HG03135 (cell line): ENCODE results near the gene PFAS.
"Not testable (repeated sequence)": the region's sequence is repeated elsewhere in the genome, so short reads cannot be mapped to it uniquely, and the experiment has no call there.

Experiments
- ATAC-seq: cut with Tn5 transposase; IDR thresholded peaks from one replicate; pipeline ENCODE4 v1.9.1; 2021; ENCODE audit warnings: mild to moderate bottlenecking, moderate library complexity; ENCODE audit not compliant: unreplicated experiment

The PFAS gene

DNA sequence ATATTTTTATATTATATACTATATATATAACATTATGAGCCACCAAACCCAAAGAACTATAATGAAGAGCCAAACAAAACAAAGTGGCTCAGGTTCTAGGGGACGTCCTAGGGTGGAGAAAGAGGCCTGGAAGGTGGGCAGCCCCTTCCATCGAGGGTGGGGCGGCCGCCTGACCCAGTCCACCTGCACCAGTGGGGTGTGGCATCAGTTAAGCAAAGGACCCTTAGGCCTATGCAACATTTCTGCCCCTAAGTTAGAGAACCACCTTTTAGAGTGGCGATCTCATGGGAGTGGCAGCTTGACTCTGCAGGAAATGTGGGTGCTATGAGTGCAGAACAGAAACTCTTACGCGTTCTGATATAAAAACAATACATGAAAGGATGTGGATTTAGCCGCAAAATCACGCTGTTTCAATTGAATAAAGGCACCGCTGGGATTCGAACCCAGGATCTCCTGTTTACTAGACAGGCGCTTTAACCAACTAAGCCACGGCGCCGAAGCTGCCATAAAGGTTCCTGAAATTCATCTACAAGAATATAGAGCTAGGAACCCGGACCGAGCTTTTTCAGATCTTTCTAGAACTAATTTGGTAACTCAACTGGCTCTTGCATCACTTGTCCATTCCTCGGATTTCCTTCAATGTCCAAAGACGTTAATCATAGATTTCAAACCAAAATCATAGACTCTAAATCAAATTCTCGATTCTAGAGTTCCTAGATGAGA, 23.1 kb upstream of the PFAS start:
- ATAC-seq = no peak

DNA sequence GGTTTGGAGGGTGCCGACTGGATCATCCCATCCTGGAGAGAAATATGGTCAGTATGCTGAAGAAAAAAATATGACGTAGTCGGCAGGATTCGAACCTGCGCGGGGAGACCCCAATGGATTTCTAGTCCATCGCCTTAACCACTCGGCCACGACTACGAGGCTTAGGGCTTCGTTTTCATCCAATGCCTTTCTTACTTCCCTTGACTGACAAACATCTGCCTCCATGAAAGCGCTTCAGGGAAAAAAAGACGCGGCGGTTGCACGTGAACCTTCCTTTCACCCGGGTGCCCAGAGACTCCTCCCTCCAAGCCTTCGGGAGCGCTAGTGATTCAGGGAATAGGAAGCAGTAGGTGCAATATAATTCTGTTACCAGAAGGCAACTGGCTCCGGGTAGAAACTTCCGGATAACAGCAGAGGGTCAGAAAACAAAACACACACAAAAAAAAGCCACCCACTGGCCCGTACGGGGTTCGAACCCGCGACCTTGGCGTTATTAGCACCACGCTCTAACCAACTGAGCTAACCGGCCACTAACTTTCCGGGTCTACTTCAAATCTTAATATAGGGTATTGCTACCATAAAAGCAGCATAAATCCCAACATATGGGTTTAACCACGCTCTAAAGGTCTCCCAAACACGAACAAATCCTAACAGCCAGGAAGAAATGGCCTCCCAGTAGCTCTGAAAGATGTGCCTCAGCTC, 22.4 kb upstream of the PFAS start:
- no peak for ATAC-seq

DNA sequence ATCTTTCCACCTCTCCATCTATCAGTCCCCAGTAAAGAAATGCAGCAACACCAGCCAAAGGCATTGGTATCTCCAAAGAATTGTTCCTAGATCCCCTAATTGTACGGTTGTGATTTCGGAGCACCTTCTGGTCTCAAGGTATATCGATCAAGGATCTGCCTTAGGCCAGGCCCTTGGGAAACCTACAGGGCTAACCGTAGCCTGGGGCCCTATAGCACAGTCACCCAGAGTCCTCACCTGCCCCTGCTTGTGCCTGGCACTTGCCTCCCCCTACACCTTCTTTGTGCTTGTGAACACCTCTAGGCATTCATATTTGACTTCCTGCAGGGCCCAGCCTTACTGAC, 21.9 kb upstream of the PFAS start:
- no peak for ATAC-seq

DNA sequence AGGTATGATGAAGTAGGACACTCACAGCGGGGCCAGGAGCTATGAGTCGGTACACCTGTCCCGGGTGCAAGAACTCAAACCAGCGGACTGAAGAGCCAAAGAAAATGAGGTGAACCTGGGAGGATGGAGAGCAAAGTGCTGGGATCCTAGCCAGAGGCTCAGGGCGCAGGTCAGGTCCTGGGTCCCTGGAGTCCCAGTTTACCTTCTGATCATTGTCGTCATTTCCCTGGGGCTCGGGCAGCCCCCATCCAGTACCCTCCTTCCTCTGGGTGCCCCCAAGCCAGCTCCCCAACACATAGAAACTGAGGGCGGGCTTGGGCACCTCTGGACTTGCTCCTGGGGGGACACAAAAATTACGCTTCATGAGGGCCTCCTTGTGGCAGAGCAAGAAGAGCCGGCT, 17.4 kb upstream of the PFAS start:
- no peak for ATAC-seq

DNA sequence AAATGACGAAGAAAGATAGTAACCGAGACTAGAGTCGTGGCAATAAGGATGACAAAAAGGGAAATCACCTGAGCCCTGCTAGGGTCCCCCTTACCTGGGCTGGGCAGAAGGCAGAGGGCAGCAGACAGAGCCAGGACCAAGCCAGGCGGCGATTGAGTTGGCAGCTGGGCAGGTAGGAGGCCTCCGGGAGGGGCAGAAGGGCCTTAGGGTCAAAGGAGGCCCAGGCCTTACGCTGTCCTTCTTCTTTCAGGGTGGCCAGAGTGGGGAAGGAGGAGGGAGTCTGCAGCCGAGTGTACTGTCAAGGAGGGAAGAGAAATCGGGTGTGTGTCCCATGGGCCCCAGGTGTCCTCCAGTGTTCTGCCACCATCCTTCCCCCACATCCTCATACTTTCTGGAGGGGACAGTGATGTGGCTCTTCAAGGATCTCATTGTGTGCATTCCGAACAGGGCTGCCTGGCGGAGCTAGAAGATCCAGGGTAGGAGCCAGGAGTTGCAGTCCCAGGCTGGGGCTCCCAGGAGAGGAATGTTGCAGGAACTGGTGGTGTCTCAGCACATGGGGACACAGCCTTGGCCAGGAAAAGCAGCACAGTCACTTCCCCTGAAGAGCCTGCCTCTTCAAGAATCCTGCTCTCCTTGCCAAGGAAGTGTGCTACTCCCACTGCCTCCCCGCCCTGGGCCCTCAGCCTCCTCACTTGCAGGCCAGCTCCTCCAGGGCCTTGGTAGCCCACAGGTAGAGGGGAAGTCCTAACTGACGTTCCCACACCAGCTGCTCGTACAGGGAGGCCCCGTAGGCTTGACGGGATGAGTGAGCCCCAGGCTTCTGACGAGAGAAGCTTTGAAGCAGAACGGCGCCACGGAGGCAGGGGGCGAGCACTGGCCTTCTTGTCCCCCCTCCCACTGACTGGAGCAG, 14.5 kb upstream of the PFAS start:
- ATAC-seq = no peak

DNA sequence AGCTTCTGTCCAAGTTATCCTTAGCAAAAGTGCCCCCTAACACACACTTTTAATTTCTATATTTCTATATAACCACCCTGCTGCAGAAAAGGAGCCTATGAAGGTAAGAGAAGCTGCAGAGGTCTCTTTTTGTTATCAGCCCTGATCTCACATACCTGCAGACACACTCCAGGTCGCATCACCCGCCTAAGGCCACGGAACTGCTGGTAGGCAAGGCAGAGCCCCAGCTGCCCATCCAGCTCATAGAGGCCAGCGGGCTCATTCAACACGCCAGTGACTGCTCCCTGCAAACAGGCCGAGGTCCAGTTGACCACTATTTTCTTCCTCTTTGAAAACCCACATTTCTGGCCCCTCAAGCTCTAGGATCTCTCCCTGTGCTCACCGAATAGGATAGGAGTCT, 13.4 kb upstream of the PFAS start:
- no peak for ATAC-seq

DNA sequence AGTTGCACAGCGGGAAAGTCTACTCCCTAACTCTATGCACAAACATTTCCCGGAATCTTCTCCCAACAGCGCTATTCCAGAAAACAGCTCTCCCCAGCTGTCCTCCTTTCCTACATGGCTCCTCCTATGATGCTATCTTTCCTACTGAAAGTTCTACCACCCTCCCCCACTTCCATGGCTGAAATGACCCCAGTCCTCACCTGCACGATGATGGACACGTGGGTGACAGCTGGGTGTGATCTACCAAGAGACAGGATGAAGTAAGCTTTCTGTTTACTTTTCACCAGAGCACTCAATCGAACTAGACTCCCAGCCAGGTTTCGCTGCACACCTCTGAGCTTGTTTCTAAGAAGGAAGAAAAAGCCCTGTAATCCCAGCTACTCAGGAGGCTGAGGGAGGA, 11.9 kb upstream of the PFAS start:
- no peak for ATAC-seq

DNA sequence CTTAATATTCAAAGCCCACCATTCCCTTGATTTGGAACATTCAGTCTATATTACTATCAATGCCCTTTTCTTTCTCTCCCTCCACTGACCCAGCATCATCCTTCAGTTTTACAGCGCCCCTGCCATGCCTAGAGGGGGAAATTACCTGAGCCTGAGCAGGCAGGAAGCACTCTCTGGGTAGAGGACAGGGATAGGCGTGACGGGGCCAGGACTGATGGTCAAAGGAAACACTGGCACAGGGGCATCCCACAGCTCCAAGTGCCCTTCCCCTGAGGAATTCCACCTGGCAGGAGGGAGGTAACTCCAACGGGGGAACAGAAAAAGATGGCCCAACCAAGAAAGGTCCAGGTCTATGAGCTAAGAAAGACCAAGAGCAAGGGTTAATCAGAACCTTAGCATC, 11.2 kb upstream of the PFAS start:
- no peak for ATAC-seq

DNA sequence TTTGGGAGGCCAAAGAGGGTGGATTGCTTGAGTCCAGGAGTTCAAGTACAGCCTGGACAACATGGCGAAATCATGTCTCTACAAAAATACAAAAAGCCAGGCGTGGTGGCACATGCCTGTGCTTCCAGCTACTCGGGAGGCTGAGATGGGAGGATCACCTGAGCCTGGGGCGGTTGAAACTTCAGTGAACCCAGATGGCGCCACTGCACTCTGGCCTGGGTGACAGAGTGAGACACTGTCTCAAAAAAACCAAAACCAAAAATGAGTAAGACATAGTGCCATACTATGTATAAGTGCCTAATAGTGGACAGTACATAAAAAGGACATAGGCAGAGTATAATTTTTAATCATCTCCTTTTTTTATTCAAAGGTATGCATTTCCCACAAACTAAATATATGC, 5.3 kb upstream of the PFAS start:
- no peak for ATAC-seq

DNA sequence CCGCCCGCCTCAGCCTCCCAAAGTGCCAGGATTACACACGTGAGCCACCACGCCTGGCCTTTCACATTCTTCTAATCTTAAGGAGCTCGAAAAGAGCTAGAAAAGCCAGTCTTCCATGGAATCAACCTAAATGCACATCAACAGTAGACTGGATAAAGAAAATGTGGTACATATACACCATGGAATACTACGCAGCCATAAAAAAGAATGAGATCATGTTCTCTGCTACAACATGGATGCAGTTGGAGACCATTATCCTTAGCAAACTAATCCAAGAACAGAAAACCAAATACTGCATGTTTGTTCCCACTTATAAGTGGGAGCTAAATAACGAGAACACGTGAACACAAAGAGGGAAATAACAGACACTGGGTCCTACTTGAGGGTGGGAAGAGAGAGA, 4.3 kb upstream of the PFAS start:
- ATAC-seq = no peak

DNA sequence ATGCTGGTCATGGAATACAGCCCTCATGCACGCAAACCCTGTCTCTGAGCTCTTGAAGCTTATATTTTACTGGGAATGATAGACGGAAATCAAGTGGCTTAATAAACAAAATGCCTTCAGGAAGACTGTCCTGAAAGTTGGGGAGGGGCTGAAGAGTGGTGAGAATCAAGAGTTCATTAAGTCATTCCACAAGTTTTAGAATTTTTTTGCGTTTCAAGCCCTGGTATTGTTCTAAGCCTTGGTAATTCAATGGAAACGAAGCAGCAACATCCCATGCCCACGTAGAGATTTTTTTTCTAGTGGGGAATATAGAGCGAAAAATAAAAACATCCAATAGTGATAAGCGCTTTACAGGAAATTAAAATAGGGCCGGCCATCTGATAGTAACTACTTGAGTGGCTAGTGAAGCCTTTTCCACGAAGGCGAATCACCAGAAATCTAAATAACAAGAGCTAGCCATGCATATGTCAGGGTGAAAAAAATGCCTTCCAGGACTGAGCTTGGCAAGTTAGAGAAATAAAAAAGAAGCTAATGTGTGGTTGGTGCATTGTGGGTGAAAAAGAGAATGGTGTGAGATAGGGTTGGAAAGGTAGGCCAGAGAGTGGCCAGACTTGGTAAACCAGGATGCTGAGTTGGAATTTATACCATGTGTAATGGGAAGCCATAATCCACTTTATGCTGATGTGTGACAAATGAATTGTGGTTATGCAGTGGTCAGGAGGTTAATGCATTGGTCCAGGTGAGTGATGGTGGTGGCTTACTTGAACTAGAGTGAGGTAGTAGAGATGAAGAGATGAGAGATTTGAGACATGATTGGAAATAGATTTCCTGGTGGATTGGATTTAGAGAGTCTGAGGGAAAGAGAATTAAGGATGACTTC, 772 bp downstream of the PFAS start:
- no peak for ATAC-seq

DNA sequence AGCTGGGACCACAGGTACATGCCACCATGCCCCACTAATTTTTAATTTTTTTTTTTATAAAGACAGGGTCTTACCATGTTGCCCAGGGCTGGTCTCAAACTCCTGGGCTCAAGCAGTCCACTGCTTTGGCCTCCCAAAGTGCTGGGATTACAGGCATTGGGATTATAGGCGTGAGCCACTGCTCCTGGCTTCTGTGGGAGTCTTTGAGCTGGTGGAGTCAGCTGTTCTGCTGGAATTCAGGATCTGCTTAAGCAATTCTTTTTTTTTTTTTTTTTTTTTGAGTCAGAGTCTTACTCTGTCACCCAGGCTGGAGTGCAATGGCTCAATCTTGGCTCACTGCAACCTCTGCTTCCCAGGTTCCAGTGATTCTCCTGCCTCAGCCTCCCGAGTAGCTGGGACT, 2.3 kb downstream of the PFAS start:
- not testable (repeated sequence) for ATAC-seq

DNA sequence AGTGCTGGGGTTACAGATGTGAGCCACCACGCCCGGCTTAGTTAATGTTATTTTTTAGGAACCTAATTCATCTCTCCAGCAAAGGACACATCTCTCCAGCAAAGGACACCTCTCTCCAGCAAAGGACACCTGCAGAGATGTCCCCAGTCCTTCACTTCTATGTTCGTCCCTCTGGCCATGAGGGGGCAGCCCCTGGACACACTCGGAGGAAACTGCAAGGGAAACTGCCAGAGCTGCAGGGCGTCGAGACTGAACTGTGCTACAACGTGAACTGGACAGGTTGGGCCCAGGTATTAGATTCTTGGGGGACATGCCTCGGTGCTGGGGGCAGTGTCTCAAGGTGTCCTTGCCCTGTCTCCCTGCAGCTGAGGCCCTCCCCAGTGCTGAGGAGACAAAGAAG, 4.7 kb downstream of the PFAS start:
- ATAC-seq = no peak

DNA sequence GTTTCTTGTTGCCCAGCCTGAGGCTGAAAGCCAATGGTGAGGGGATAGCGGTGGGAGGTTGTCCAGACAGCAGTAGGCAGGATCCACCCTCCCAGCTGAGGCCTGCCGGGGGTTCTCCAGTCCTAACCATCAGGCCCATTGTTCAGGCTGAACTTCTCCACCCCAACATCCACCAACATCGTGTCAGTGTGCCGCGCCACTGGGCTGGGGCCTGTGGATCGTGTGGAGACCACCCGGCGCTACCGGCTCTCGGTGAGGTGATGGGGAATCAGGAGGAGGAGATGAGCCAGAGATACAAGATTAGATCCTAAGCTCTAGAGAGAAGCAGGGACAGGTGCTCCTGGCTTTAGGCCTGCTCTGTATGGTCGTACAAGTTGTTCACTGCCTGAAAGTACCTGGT, 5.8 kb downstream of the PFAS start:
- no peak for ATAC-seq

DNA sequence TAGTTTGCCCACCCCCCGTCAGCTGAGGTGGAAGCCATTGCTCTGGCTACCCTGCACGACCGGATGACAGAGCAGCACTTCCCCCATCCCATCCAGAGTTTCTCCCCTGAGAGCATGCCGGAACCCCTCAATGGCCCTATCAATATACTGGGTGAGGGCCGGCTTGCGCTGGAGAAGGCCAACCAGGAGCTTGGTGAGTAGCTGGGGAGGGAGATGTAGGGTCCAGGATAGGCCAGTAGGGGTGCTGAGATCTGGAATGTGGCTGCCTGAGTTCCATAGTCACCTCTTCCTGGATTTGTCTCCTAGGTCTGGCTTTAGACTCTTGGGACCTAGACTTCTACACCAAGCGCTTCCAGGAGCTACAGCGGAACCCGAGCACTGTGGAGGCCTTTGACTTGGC, 6.4 kb downstream of the PFAS start:
- no peak for ATAC-seq

DNA sequence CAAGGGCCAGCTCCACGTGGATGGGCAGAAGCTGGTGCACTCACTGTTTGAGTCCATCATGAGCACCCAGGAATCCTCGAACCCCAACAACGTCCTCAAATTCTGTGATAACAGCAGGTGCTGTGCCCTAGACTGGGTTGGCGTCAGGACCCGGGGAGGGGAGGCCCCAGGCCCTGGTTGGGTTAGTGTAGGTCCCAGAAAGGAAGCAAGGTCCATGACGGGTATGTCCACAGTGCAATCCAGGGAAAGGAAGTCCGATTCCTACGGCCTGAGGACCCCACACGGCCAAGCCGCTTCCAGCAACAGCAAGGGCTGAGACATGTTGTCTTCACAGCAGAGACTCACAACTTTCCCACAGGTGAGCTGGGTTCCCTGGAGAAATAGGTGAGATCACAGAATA, 7.2 kb downstream of the PFAS start:
- no peak for ATAC-seq

DNA sequence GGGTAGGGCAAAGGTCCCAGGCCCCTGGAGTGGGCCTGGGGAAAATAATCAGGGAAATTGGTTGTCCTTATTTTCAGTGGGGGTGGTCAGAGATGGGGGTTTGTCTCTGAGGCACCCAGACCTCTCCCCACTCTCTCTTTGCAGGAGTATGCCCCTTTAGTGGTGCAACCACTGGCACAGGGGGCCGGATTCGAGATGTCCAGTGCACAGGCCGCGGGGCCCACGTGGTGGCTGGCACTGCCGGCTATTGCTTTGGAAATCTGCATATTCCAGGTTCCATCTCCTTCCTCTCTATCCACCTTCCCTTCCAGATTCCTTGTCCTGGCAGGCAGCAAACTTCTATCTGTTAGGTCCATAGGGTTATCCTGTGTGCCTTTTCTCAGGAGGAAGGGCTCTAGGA, 7.6 kb downstream of the PFAS start:
- ATAC-seq = no peak

DNA sequence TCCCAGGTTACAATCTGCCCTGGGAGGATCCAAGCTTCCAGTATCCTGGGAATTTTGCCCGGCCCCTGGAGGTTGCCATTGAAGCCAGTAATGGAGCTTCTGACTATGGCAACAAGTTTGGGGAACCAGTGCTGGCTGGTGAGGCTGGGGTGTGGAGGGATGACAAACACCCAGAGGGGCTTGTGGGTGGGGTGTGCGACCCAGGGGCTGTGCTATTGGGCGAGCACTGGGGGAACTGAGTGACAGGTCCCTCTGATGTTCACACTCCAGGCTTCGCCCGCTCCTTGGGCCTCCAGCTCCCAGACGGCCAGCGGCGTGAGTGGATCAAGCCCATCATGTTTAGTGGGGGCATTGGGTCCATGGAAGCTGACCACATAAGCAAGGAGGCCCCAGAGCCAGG, 8.7 kb downstream of the PFAS start:
- no peak for ATAC-seq

DNA sequence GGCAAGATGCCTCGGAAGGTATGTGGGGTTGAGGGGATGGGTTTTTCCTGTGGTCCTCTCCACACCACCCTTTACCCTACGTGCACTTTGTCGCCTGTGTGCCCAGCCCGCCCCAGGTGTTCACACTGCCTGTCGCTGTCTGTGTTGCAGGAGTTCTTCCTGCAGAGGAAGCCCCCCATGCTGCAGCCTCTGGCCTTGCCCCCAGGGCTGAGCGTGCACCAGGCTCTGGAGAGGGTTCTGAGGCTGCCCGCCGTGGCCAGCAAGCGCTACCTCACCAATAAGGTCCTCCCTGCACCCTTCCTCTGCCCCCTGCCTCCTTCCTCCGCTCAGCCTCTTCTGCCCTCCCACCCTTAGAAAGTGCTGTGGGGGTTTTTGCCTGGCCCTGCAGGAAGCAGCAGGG, 15.2 kb downstream of the PFAS start:
- no peak for ATAC-seq

DNA sequence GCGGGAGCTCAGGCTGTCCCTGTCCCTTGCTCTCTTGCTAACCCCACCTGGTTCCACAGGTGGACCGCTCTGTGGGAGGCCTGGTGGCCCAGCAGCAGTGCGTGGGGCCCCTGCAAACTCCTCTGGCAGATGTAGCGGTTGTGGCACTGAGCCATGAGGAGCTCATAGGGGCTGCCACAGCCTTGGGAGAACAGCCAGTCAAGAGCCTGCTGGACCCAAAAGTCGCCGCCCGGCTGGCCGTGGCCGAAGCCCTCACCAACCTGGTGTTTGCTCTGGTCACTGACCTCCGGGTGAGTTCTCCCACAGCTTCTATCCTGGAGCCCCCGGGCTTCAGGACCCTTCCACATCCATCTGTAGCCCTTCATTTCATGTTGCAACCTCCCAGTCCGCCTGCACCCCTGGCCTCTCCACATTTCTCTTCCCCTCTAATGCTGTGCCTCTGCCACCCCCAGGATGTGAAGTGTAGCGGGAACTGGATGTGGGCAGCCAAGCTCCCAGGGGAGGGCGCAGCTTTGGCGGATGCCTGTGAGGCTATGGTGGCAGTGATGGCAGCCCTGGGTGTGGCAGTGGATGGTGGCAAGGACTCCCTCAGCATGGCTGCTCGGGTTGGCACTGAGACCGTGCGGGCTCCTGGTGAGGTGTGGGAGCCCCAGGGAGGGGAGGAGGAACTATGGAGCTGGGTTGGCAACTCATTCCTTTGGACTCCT, 15.9 kb downstream of the PFAS start:
- no peak for ATAC-seq
